HepG2 (cell line): Measurements from ENCODE around the gene CAMKMT. TPM values are rescaled to one million over a fixed set of nuclear protein-coding genes. Genes with fewer than 3 reads are reported as not detected.

Source experiments
- ATAC-seq: fragments of 200-7000 bp; cut with Tn5 transposase; 3 replicates; pipeline ENCODE4 v1.9.1; 2020; ENCODE audit warnings: mild to moderate bottlenecking, moderate library complexity
- BruUV-seq: library from RNA; stranded (reverse); fragments of 400-500 nt; replicated peaks from 2 replicates; lab custom pipeline; 2021; lab: Mats Ljungman, UMichigan
- CTCF ChIA-PET: fragments of 300-600 bp; formaldehyde crosslinking; extraction: SDS; loops from one replicate; lab custom pipeline; 2021; ENCODE audit warnings: low total read pairs, inconsistent platforms, low intra/inter-chr PET ratio; lab: Yijun Ruan, JAX
- POLR2A ChIA-PET: fragments of 350-600 bp; sonication (Branson Sonifier 250); formaldehyde crosslinking; loops from one replicate; lab custom pipeline; 2020; ENCODE audit warnings: antibody characterized with exemption, inconsistent platforms; lab: Yijun Ruan, JAX
- DNase-seq: peaks from one replicate; pipeline ENCODE4 v3.0.0-alpha.2; 2015; ENCODE audit warnings: low spot score
- FAIRE-seq: peaks from 3 replicates; lab custom pipeline; 2011; peaks lifted over from hg19 to GRCh38; lab: Jason Lieb, UNC
- H2AFZ ChIP-seq: one replicate; pipeline ENCODE4 v1.6.1; 2011; ENCODE audit warnings: low read length, inconsistent platforms
- H3K27ac ChIP-seq: fragments of 300-600 bp; 3 replicates; pipeline ENCODE4 v1.8.0; 2011; ENCODE audit warnings: mixed run types, mild to moderate bottlenecking, mixed read lengths, low read length, inconsistent platforms; ENCODE audit not compliant: insufficient read depth; ENCODE audit errors: extremely low read length
- H3K27me3 ChIP-seq, 2 experiments: fragments of 200-600 bp in 1 of 2; 2 replicates in 1 of 2; 3 replicates in 1 of 2; pipeline versions ENCODE4 v1.6.0 to v1.8.0; 2011; ENCODE audit warnings: low read length in 2 of 2, mild to moderate bottlenecking in 2 of 2, moderate library complexity in 2 of 2, inconsistent platforms in 1 of 2; ENCODE audit not compliant: insufficient read depth in 2 of 2, control insufficient read depth in 1 of 2
- H3K36me3 ChIP-seq, 2 experiments: fragments of 200-600 bp in 1 of 2; replicated peaks in 1 of 2; 2 replicates in 1 of 2; 3 replicates in 1 of 2; pipeline versions ENCODE4 v1.5.1 to v1.8.0; 2011; ENCODE audit warnings: low read length in 2 of 2, inconsistent platforms in 1 of 2; ENCODE audit not compliant: insufficient read depth in 2 of 2, control insufficient read depth in 1 of 2
- H3K4me1 ChIP-seq: 2 replicates; pipeline ENCODE4 v1.5.1; 2012; ENCODE audit warnings: low read length, inconsistent platforms; ENCODE audit not compliant: insufficient read depth
- H3K4me2 ChIP-seq: 2 replicates; pipeline ENCODE4 v1.6.0; 2011; ENCODE audit warnings: low read depth, low read length, inconsistent platforms
- H3K4me3 ChIP-seq, 3 experiments: fragments of 200-600 bp in 1 of 3; sonication (generic), shearing (Covaris generic) in 1 of 3; replicated peaks in 1 of 3; 2 replicates each; pipeline ENCODE4 v1.5.1; 2011 to 2016; ENCODE audit warnings: low read length in 3 of 3, inconsistent platforms in 2 of 3, low read depth in 2 of 3, mild to moderate bottlenecking in 2 of 3, control low read depth in 1 of 3, mixed read lengths in 1 of 3; ENCODE audit not compliant: insufficient read depth in 1 of 3
- H3K79me2 ChIP-seq: one replicate; pipeline ENCODE4 v1.6.1; 2011; ENCODE audit warnings: low read length, inconsistent platforms; ENCODE audit not compliant: insufficient read depth
- H3K9ac ChIP-seq: 2 replicates; pipeline ENCODE4 v1.6.0; 2011; ENCODE audit warnings: mild to moderate bottlenecking, low read depth, low read length, inconsistent platforms; ENCODE audit not compliant: insufficient read depth
- H3K9me3 ChIP-seq: 2 replicates; pipeline ENCODE4 v1.5.1; 2012; ENCODE audit warnings: mild to moderate bottlenecking, low read length
- H4K20me1 ChIP-seq: 2 replicates; pipeline ENCODE4 v1.6.0; 2011; ENCODE audit warnings: inconsistent platforms, mild to moderate bottlenecking, low read length, moderate library complexity; ENCODE audit not compliant: insufficient read depth
- ARNT ChIP-seq: fragments of 450-650 bp; IDR thresholded peaks from 2 replicates; pipeline ENCODE4 v1.6.1; 2017
- MEIS1 ChIP-seq: sonication (generic); formaldehyde crosslinking; IDR thresholded peaks from 2 replicates; pipeline ENCODE4 v1.9.0; 2021; ENCODE audit warnings: mild to moderate bottlenecking, missing genetic modification reagents, moderate library complexity, borderline replicate concordance
- MTERF4 ChIP-seq: sonication (generic); formaldehyde crosslinking; IDR thresholded peaks from 2 replicates; pipeline ENCODE4 v1.8.0; 2023; ENCODE audit warnings: mild to moderate bottlenecking, missing genetic modification reagents
- NFE2L1 ChIP-seq: sonication (generic); formaldehyde crosslinking; IDR thresholded peaks from 2 replicates; pipeline ENCODE4 v1.4.0; 2020; ENCODE audit warnings: missing genetic modification reagents, mild to moderate bottlenecking, borderline replicate concordance
- NR2F6 ChIP-seq, 2 experiments: IDR thresholded peaks; 2 replicates each; pipeline ENCODE4 v1.6.1; 2016; ENCODE audit warnings: antibody characterized with exemption in 1 of 2, mild to moderate bottlenecking in 1 of 2
- POGZ ChIP-seq: sonication (generic); formaldehyde crosslinking; IDR thresholded peaks from 2 replicates; pipeline ENCODE4 v1.4.0; 2020; ENCODE audit warnings: mild to moderate bottlenecking, missing genetic modification reagents
- SMAD1 ChIP-seq: sonication (generic); formaldehyde crosslinking; IDR thresholded peaks from 2 replicates; pipeline ENCODE4 v1.4.0; 2020; ENCODE audit warnings: missing genetic modification reagents, low read depth, mild to moderate bottlenecking, borderline replicate concordance
- ZNF101 ChIP-seq: sonication (generic); formaldehyde crosslinking; IDR thresholded peaks from 2 replicates; pipeline ENCODE4 v1.4.0; 2020; ENCODE audit warnings: mild to moderate bottlenecking, low read depth, missing genetic modification reagents, borderline replicate concordance
- ZNF230 ChIP-seq: sonication (generic); formaldehyde crosslinking; IDR thresholded peaks from 2 replicates; pipeline ENCODE4 v1.4.0; 2020; ENCODE audit warnings: mild to moderate bottlenecking, missing genetic modification reagents
- ZNF331 ChIP-seq: sonication (generic); formaldehyde crosslinking; IDR thresholded peaks from 2 replicates; pipeline ENCODE4 v1.4.0; 2020; ENCODE audit warnings: missing genetic modification reagents
- ZNF354B ChIP-seq: sonication (generic); formaldehyde crosslinking; IDR thresholded peaks from 2 replicates; pipeline ENCODE4 v1.8.0; 2022; ENCODE audit warnings: mild to moderate bottlenecking, missing genetic modification reagents
- WGBS: methylation state at CpG from one replicate; pipeline ENCODE4 v1.1.6; 2017; ENCODE audit warnings: low lambda C conversion rate; 5-methylcytosine and 5-hydroxymethylcytosine counted together
- in situ Hi-C: cut with HindIII; loops from 2 replicates; pipeline ENCODE4 v1.10.0; 2017; ENCODE audit warnings: low pct_unique_long_range_greater_than_20kb; ENCODE audit not compliant: extremely low pct_ligation_motif_present
- intact Hi-C: fragments of 100-400 bp; cut with micrococcal nuclease; formaldehyde crosslinking; loops from one replicate; pipeline ENCODE4 v1.10.0; 2022; ENCODE audit not compliant: unreplicated experiment
- polyA plus RNA-seq, 8 experiments: library from polyadenylated mRNA; depleted of rRNA in 3 of 8; stranded (reverse) in 7 of 8; unstranded in 1 of 8; fragments of >200 nt; fragmentation: Illumina TruSeq in 4 of 8; extraction: Trizol in 4 of 8; gene quantifications; 2 replicates each; pipeline versions ENCODE4 v1.2.1 to v1.2.3, GENCODE V29; 2011 to 2016; ENCODE audit warnings: low read depth in 4 of 8, missing spikeins in 1 of 8, mixed read lengths in 1 of 8; ENCODE audit not compliant: insufficient read depth in 1 of 8
- total RNA-seq, 5 experiments: library from RNA; depleted of rRNA; stranded (reverse); fragments of >200 nt; fragmentation: Illumina TruSeq; extraction: Trizol; gene quantifications; 2 replicates each; pipeline ENCODE4 v1.2.3, GENCODE V29; 2016; ENCODE audit warnings: low read depth in 1 of 5
- TF ChIP-seq, protein P1 (sequence below): sonication (generic); formaldehyde crosslinking; IDR thresholded peaks from 2 replicates; pipeline ENCODE4 v1.4.0; 2020; ENCODE audit warnings: mild to moderate bottlenecking, missing genetic modification reagents
- TF ChIP-seq, protein P2 (sequence below): sonication (generic); formaldehyde crosslinking; IDR thresholded peaks from 2 replicates; pipeline ENCODE4 v1.5.0; 2020; ENCODE audit warnings: missing genetic modification reagents
- TF ChIP-seq, protein P3 (sequence below): sonication (generic); formaldehyde crosslinking; IDR thresholded peaks from 2 replicates; pipeline ENCODE4 v1.4.0; 2020; ENCODE audit warnings: missing genetic modification reagents, low read depth, mild to moderate bottlenecking, borderline replicate concordance

The CAMKMT gene
- total and polyA plus RNA-seq, 2 of the 13 experiments (the other 11 are each of a cell fraction or from before 2014, with no cell fraction given), result 6.9 to 20.8 TPM

GRCh38 chr2:44388877-44389276, 27.1 kb downstream of the CAMKMT start (continued):
- TF ChIP-seq, protein P1, sequence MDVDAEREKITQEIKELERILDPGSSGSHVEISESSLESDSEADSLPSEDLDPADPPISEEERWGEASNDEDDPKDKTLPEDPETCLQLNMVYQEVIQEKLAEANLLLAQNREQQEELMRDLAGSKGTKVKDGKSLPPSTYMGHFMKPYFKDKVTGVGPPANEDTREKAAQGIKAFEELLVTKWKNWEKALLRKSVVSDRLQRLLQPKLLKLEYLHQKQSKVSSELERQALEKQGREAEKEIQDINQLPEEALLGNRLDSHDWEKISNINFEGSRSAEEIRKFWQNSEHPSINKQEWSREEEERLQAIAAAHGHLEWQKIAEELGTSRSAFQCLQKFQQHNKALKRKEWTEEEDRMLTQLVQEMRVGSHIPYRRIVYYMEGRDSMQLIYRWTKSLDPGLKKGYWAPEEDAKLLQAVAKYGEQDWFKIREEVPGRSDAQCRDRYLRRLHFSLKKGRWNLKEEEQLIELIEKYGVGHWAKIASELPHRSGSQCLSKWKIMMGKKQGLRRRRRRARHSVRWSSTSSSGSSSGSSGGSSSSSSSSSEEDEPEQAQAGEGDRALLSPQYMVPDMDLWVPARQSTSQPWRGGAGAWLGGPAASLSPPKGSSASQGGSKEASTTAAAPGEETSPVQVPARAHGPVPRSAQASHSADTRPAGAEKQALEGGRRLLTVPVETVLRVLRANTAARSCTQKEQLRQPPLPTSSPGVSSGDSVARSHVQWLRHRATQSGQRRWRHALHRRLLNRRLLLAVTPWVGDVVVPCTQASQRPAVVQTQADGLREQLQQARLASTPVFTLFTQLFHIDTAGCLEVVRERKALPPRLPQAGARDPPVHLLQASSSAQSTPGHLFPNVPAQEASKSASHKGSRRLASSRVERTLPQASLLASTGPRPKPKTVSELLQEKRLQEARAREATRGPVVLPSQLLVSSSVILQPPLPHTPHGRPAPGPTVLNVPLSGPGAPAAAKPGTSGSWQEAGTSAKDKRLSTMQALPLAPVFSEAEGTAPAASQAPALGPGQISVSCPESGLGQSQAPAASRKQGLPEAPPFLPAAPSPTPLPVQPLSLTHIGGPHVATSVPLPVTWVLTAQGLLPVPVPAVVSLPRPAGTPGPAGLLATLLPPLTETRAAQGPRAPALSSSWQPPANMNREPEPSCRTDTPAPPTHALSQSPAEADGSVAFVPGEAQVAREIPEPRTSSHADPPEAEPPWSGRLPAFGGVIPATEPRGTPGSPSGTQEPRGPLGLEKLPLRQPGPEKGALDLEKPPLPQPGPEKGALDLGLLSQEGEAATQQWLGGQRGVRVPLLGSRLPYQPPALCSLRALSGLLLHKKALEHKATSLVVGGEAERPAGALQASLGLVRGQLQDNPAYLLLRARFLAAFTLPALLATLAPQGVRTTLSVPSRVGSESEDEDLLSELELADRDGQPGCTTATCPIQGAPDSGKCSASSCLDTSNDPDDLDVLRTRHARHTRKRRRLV (CRISPR knock-in tag), result no peak
- TF ChIP-seq ARNT (no peak), SMAD1 (no peak), ZNF354B (CRISPR knock-in tag) (no peak)

DNA sequence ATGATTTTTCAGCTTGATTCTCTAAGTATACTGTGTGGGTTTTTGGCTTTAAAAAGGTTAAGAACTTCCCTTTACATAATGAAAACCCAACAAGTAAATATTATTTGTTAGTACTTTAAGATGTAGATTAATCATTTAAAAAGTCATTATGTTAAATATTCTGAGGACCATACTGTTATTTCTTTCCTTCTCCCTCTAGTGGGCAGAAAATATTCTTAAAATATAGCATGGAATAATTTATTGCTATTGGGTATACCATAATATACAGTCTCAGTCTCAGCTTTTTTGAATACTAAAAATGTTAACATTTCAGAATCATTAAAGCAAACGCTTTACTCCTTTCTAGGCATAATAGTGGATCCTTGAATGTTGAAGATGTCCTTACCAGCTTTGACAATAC, 28.1 kb downstream of the CAMKMT start:
- in situ Hi-C loops, result loop anchor here (10.0 kb wide), 1 partner anchor 555 kb away; the partner anchor contains the start of gene SIX3
- no peak for DNase-seq
- Histone ChIP-seq H3K27me3 (no peaks in the 10 kb centered on the region), H3K9me3 (peaks cover under 1% of the 10 kb centered on the region; the same call in 1 of the 2 replicates), H3K27ac (no peak overlapping the region), H4K20me1 (no peaks in the 10 kb centered on the region), H3K4me1 (no peaks in the 10 kb centered on the region), H3K9ac (no peak overlapping the region), H3K4me3 (no peak overlapping the region), H3K79me2 (no peaks in the 10 kb centered on the region), H3K4me2 (no peak overlapping the region), H2AFZ (no peak overlapping the region), H3K36me3 (no peaks in the 10 kb centered on the region)
- no TSS peak for BruUV-seq
- ChIA-PET POLR2A (no interaction called here), CTCF (no interaction called here)
- no peak for FAIRE-seq
- 86% methylated on average over 1 of the region's 1 CpG for WGBS
- no peak for ATAC-seq
- intact Hi-C loops, result loop anchor here (5.0 kb wide), 1 partner anchor 327 kb away; no protein-coding TSS in a partner anchor
- TF ChIP-seq MEIS1, result no peak
- TF ChIP-seq MTERF4 (CRISPR knock-in tag), result no peak
- no peak for TF ChIP-seq ZNF101 (CRISPR knock-in tag)
- TF ChIP-seq POGZ (CRISPR knock-in tag), result no peak
- no peak for TF ChIP-seq ZNF331 (CRISPR knock-in tag)
- no peak for TF ChIP-seq NFE2L1 (CRISPR knock-in tag)
- TF ChIP-seq NR2F6 (IDR thresholded peaks at IDR 0.05), result no peak
- TF ChIP-seq NR2F6 (CRISPR knock-in tag; IDR thresholded peaks at IDR 0.05), result no peak
- TF ChIP-seq, protein P2, sequence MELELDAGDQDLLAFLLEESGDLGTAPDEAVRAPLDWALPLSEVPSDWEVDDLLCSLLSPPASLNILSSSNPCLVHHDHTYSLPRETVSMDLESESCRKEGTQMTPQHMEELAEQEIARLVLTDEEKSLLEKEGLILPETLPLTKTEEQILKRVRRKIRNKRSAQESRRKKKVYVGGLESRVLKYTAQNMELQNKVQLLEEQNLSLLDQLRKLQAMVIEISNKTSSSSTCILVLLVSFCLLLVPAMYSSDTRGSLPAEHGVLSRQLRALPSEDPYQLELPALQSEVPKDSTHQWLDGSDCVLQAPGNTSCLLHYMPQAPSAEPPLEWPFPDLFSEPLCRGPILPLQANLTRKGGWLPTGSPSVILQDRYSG (CRISPR knock-in tag), result no peak
- TF ChIP-seq ZNF230 (CRISPR knock-in tag), result no peak
- TF ChIP-seq, protein P3, sequence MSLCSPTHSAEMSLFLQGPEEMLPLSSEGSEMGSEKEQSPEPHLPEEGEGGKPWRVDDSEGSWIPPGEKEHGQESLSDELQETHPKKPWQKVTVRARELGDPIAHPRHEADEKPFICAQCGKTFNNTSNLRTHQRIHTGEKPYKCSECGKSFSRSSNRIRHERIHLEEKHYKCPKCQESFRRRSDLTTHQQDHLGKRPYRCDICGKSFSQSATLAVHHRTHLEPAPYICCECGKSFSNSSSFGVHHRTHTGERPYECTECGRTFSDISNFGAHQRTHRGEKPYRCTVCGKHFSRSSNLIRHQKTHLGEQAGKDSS (CRISPR knock-in tag), result no peak
